Inflammatory macrophage treated with lipopolysaccharide for 4 hours (primary cell): ENCODE results near the gene MICAL1.

ENCODE experiments used
- DNase-seq: peaks from one replicate; pipeline ENCODE4 v3.0.0-alpha.2; 2020

Gene MICAL1

GRCh38 chr6:109455437-109456110 is at the start of gene MICAL1:
Gene MICAL1 (minus strand): TSS chr6:109455772. CDS start chr6:109454196, 1,576 bp downstream.
- DNase-seq: peak; percentile 78

GRCh38 chr6:109503327-109504224 is 48.0 kb upstream of the MICAL1 start:
- DNase-seq: no peak

- DNase-seq: no peak
Measured at GRCh38 chr6:109498936-109499335, 43.4 kb upstream of the MICAL1 start.

GRCh38 chr6:109498052-109498451 is 42.5 kb upstream of the MICAL1 start:
- no peak for DNase-seq

GRCh38 chr6:109496036-109496772 is 40.6 kb upstream of the MICAL1 start:
- DNase-seq: no peak

GRCh38 chr6:109493865-109494264 is 38.3 kb upstream of the MICAL1 start:
- DNase-seq: peak; percentile 41

- DNase-seq: no peak
Measured at GRCh38 chr6:109491207-109491938, 35.8 kb upstream of the MICAL1 start.

- DNase-seq: no peak
Measured at GRCh38 chr6:109490713-109491112, 35.1 kb upstream of the MICAL1 start.

- DNase-seq: no peak
Measured at GRCh38 chr6:109488001-109488400, 32.4 kb upstream of the MICAL1 start.

- no peak for DNase-seq
Measured at GRCh38 chr6:109486068-109486467, 30.5 kb upstream of the MICAL1 start.

- no peak for DNase-seq
Measured at GRCh38 chr6:109485266-109485935, 29.8 kb upstream of the MICAL1 start.

- DNase-seq: no peak
Measured at GRCh38 chr6:109484122-109484521, 28.6 kb upstream of the MICAL1 start.

- DNase-seq: peak; percentile 35
Measured at GRCh38 chr6:109483735-109484057, 28.1 kb upstream of the MICAL1 start.

GRCh38 chr6:109482905-109483734 is 27.5 kb upstream of the MICAL1 start, which contains the start of gene ZBTB24:
Gene ZBTB24 (minus strand): TSS chr6:109483219. CDS start chr6:109482026, 1,193 bp downstream.
- DNase-seq: peak; percentile 94

GRCh38 chr6:109480993-109481480 is 25.5 kb upstream of the MICAL1 start:
- DNase-seq: no peak

- no peak for DNase-seq
Measured at GRCh38 chr6:109478841-109479624, 23.5 kb upstream of the MICAL1 start.

GRCh38 chr6:109478222-109478805 is 22.7 kb upstream of the MICAL1 start:
- DNase-seq: no peak

- no peak for DNase-seq
Measured at GRCh38 chr6:109477725-109478124, 22.2 kb upstream of the MICAL1 start.

- DNase-seq: no peak
Measured at GRCh38 chr6:109477184-109477583, 21.6 kb upstream of the MICAL1 start.

GRCh38 chr6:109475625-109476024 is 20.1 kb upstream of the MICAL1 start:
- no peak for DNase-seq
